ENCODE results near the gene TRIM15. TPM values are rescaled to one million over a fixed set of nuclear protein-coding genes. Genes with fewer than 3 reads are reported as not detected.

TRIM15 gene
- total and polyA plus RNA-seq, 10 donors: 0.13 to 0.29 TPM; not detected in 8

GRCh38 chr6:30198166-30199084 is 35.1 kb downstream of the TRIM15 start:
- H3K27me3 ChIP-seq (replicated peaks in 1 of 7): no peaks in the 10 kb centered on the region
- no peak for DNase-seq
- TF ChIP-seq POLR2AphosphoS5 (IDR thresholded peaks at IDR 0.05) (peak in 1 of 3 donors; percentile 31), CTCF (IDR thresholded peaks at IDR 0.05 in 8 of 11, conservative IDR thresholded peaks at IDR 0.05 in 3 of 11) (no peak)
- peaks cover 11 to 60% (median 27%) of the 10 kb centered on the region in 6 donors for H3K4me1 ChIP-seq
- no peak overlapping the region for H3K27ac ChIP-seq
- no peaks in the 10 kb centered on the region for H3K9me3 ChIP-seq
- 89 to 96% (median 94%) methylated on average over 27 to 34 of the region's 34 CpGs for WGBS, 5 donors
- H3K4me3 ChIP-seq: no peak overlapping the region
- peaks cover 7 to 79% (median 66%) of the 10 kb centered on the region in 6 donors for H3K36me3 ChIP-seq
- intact Hi-C loops (cut with DNase I; ENCODE audit: low total_unique reads): no loop called here

- Histone ChIP-seq H3K36me3 (peaks cover 7 to 69% (median 46%) of the 10 kb centered on the region in 6 donors), H3K4me1 (peaks cover 11 to 83% (median 33%) of the 10 kb centered on the region in 6 donors)
- no peak for TF ChIP-seq CTCF (IDR thresholded peaks at IDR 0.05 in 8 of 11, conservative IDR thresholded peaks at IDR 0.05 in 3 of 11)
- TF ChIP-seq POLR2AphosphoS5 (IDR thresholded peaks at IDR 0.05): peak in 1 of 3 donors; percentile 42
Observed at GRCh38 chr6:30200551-30201281, 37.4 kb downstream of the TRIM15 start.

GRCh38 chr6:30202366-30202765 is 39.0 kb downstream of the TRIM15 start:
- 86 to 94% (median 88%) methylated on average over 4 of the region's 4 CpGs for WGBS, 5 donors
- H3K4me1 ChIP-seq: peaks cover 18 to 97% (median 50%) of the 10 kb centered on the region in 6 donors
- intact Hi-C loops (cut with DNase I; ENCODE audit: low total_unique reads): no loop called here
- no peak overlapping the region for H3K4me3 ChIP-seq
- TF ChIP-seq POLR2AphosphoS5 (IDR thresholded peaks at IDR 0.05): no peak
- no peak for TF ChIP-seq CTCF (IDR thresholded peaks at IDR 0.05 in 8 of 11, conservative IDR thresholded peaks at IDR 0.05 in 3 of 11)
- no peak for TF ChIP-seq POLR2A (IDR thresholded peaks at IDR 0.05)
- no peaks in the 10 kb centered on the region for H3K27me3 ChIP-seq (replicated peaks in 1 of 7)
- no peaks in the 10 kb centered on the region for H3K9me3 ChIP-seq
- no peak for DNase-seq
- peaks cover 7 to 52% (median 30%) of the 10 kb centered on the region in 6 donors for H3K36me3 ChIP-seq
- peak overlapping the region in 3 of 8 donors; percentile 57 to 73 (median 58) for H3K27ac ChIP-seq

More at GRCh38 chr6:30200551-30201281, 37.4 kb downstream of the TRIM15 start:
- Histone ChIP-seq H3K27ac (peak overlapping the region in 6 of 8 donors; percentile 15 to 73 (median 38)), H3K27me3 (replicated peaks in 1 of 7) (no peaks in the 10 kb centered on the region), H3K9me3 (no peaks in the 10 kb centered on the region), H3K4me3 (peak overlapping the region in 1 of 8 donors; percentile 34)
- DNase-seq: no peak
- WGBS, 5 donors: 48 to 62% (median 53%) methylated on average over 6 of the region's 6 CpGs
- intact Hi-C loops (cut with DNase I; ENCODE audit: low total_unique reads): no loop called here
